HAP-1 (cell line): Measurements from ENCODE around the gene REG1A.

Experiments used
- DNase-seq, 2 experiments: peaks; one replicate each; pipeline ENCODE4 v3.0.0-alpha.2; 2016 to 2020; ENCODE audit warnings: low spot score in 2 of 2
- H3K27me3 ChIP-seq: fragments of 250-450 bp; sonication (Bioruptor Pico); 2 replicates; pipeline ENCODE4 v1.5.1; 2020; ENCODE audit warnings: low read depth, mild to moderate bottlenecking, moderate library complexity
- H3K36me3 ChIP-seq: fragments of 250-450 bp; sonication (Bioruptor Pico); replicated peaks from 2 replicates; pipeline ENCODE4 v1.5.1; 2020; ENCODE audit warnings: mild to moderate bottlenecking
- H3K4me1 ChIP-seq: fragments of 250-450 bp; sonication (Bioruptor Pico); 2 replicates; pipeline ENCODE4 v1.5.1; 2020; ENCODE audit warnings: mild to moderate bottlenecking
- H3K4me3 ChIP-seq: fragments of 250-450 bp; sonication (Bioruptor Pico); 2 replicates; pipeline ENCODE4 v1.5.1; 2020; ENCODE audit warnings: mild to moderate bottlenecking, moderate library complexity
- H3K9me3 ChIP-seq: fragments of 250-450 bp; sonication (Bioruptor Pico); 2 replicates; pipeline ENCODE4 v1.5.1; 2020; ENCODE audit warnings: mild to moderate bottlenecking, moderate library complexity
- in situ Hi-C: fragments of 300-500 bp; cut with MboI; formaldehyde crosslinking; loops from 3 replicates; pipeline ENCODE4 v1.14.3; 2020; ENCODE audit warnings: low sequenced_read_pairs, inconsistent platforms, mixed read lengths

The REG1A gene

DNA sequence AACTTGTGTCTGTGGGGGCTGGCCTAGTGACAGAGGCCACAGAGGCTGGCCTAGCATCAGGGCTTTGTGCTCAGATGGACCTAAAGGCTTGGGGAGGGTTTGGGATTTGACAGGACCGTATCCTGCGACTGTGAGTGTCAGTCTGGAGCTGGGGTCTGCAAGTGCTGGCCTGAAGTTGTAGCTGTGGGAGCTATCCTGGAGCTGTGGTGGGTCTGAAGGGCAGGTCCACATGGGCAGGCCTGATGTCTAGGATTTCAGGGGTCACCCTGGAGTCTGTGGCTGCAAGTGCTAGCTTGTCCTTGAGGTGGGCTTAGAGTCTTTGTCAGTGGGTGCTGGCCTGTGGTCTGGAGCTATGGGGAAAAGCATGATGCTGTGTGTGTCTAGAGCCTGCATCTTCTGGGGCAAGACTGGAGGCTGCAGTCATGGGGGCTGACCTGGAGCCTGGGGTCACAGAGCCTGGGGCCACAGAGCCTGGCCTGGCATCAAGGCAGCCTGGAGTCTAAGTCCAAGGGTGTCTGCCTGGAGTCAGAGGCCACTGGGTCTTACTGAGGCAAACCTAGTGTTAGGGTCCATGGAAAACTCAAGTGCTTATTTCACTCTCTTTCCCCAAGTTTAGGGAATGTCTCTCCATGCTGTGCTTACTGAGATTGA, 35.7 kb downstream of the REG1A start:
- H3K9me3 ChIP-seq: no peaks in the 10 kb centered on the region
- H3K4me1 ChIP-seq: no peaks in the 10 kb centered on the region
- no peak overlapping the region for H3K4me3 ChIP-seq
- no peaks in the 10 kb centered on the region for H3K36me3 ChIP-seq
- no peaks in the 10 kb centered on the region for H3K27me3 ChIP-seq
- in situ Hi-C loops: no loop called here
- DNase-seq: no peak

DNA sequence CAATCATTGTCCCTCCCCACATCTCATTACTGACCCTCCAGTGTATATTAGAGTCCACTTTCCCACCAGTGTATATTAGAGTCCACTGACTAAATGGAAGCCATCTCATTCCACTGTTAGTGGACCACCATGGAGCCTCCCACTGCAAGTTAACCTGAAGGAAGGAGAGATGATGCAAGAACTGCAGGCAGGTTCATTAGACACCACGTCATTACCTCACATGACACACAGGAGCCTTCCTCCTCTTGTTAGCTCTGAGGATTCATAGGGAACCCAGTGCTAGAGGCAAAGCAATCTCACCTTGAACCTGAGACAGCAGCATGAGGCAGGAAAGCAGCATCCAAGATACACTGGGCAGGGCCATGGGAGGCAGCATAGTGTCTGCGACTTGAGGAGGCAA, 38.7 kb downstream of the REG1A start:
- no peak for DNase-seq
- Histone ChIP-seq H3K9me3 (no peaks in the 10 kb centered on the region), H3K4me1 (no peaks in the 10 kb centered on the region), H3K4me3 (no peak overlapping the region), H3K36me3 (no peaks in the 10 kb centered on the region), H3K27me3 (no peaks in the 10 kb centered on the region)
- in situ Hi-C loops: no loop called here

DNA sequence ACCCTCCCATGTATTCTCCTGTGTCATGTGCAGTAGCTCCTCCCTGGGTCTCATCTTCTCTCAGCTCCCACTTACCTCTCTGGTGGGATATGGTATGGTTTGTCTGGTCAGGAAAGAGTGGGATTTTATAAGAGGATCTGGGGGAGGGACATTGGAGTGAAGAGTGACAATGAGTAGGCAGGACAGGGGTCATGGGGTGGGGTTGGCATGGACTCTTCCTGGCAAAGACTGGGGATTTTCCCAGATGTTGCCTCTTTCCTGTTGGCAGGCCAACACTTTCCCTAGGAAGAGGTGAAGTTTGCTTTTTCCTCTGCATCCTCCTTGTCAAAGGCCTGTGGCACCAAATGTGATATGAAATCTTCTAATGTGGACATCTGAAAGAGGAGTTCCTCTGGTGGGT, 39.4 kb downstream of the REG1A start, which contains the start of gene REG3A:
REG3A (minus strand) TSS at position 101 of the 400 bp plus-strand sequence. CDS start 348 bp downstream, outside the sequence.
- Histone ChIP-seq H3K36me3 (no peaks in the 10 kb centered on the region), H3K27me3 (no peaks in the 10 kb centered on the region), H3K4me1 (no peaks in the 10 kb centered on the region), H3K9me3 (no peaks in the 10 kb centered on the region), H3K4me3 (no peak within 1 kb of the TSS)
- no peak for DNase-seq
- in situ Hi-C loops: no loop called here

DNA sequence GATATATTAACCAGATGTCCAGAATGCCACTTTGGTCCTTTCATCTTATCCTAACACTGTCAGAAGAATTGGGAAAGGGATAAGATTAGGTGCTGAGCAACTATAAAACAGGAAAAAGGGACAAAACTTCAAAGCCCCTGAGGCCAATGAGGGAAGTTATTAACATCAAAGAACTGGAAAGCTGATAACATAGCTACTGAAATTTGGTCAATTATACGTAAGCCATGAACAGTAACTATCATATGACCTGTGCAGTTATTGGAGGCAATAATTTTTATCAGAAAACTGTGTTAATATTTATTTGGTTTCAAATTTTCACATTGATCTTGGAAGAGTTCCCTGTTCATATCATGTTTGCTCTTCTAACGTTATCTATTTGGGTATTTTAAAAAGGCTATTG, 41.8 kb downstream of the REG1A start:
- no peak for DNase-seq
- H3K4me1 ChIP-seq: no peaks in the 10 kb centered on the region
- H3K9me3 ChIP-seq: no peaks in the 10 kb centered on the region
- H3K4me3 ChIP-seq: no peak overlapping the region
- in situ Hi-C loops: no loop called here
- no peaks in the 10 kb centered on the region for H3K27me3 ChIP-seq
- H3K36me3 ChIP-seq: no peaks in the 10 kb centered on the region

DNA sequence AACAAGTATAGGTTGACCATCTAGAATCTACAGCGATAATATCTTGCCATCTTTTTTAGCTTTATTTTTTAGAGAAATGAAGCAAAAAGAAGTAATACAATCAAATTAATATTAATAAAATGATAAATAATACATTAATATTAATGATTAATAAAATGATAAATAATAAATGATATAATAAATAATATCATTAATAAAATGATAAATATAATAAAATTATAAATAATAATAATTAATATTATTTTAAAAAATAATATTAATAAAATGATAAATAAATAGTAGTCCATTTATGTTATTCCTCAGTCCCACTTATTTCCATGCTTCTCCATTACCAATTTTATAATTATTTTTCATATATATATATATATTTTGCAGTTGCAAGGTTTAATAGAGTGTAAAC, 42.5 kb downstream of the REG1A start:
- H3K27me3 ChIP-seq: no peaks in the 10 kb centered on the region
- in situ Hi-C loops: no loop called here
- DNase-seq: no peak

DNA sequence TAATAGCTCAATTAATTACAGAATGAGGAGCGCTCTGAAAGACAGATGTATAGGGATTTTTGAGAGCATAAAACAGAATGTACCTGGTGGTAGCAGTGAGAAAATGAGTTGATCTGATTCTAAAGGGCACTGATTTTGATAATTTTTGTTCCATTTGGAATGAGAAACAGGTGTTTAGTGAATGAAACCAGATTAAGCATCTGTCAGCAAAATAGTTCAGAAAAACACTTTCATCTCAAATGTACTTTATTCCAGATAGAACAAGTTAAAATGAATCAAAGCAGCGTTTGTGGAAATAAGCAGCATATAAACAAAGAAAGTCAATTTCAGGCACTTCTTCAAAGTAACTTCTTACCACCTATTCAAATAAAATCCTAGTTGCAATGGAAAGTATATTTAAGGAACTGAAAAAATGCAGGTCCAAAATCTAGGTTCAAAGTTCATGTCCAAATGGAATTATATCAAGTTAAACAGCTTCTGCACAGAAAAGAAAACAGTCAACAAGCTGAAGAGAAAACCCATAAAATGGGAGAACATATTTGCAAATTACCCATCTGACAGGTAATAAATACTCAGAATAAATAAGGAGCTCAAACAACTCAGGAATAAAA, 51.2 kb downstream of the REG1A start:
- H3K4me3 ChIP-seq: no peak overlapping the region
- H3K9me3 ChIP-seq: no peaks in the 10 kb centered on the region
- no peaks in the 10 kb centered on the region for H3K27me3 ChIP-seq
- no peak for DNase-seq
- no peaks in the 10 kb centered on the region for H3K4me1 ChIP-seq
- in situ Hi-C loops: no loop called here
- H3K36me3 ChIP-seq: no peaks in the 10 kb centered on the region

More for the DNA sequence above, 42.5 kb downstream of the REG1A start:
- Histone ChIP-seq H3K4me1 (no peaks in the 10 kb centered on the region), H3K36me3 (no peaks in the 10 kb centered on the region), H3K4me3 (no peak overlapping the region), H3K9me3 (no peaks in the 10 kb centered on the region)
